HG03025 (cell line): ENCODE data around the gene PHF21B.

Source experiments
- ATAC-seq: cut with Tn5 transposase; IDR thresholded peaks from one replicate; pipeline ENCODE4 v1.9.1; 2021; ENCODE audit warnings: mild to moderate bottlenecking, moderate library complexity; ENCODE audit not compliant: unreplicated experiment, low FRiP score

The PHF21B gene

GRCh38 chr22:44850946-44851345 lies 158.9 kb downstream of the PHF21B start:
- no peak for ATAC-seq

- ATAC-seq = no peak
These were observed 160.9 kb downstream of the PHF21B start for GRCh38 chr22:44848791-44849420.

GRCh38 chr22:44848296-44848741 lies 161.5 kb downstream of the PHF21B start:
- ATAC-seq = no peak

- ATAC-seq = no peak
These were observed 161.9 kb downstream of the PHF21B start for GRCh38 chr22:44847892-44848291.

- no peak for ATAC-seq
These were observed 162.4 kb downstream of the PHF21B start for GRCh38 chr22:44847380-44847779.

- no peak for ATAC-seq
These were observed 163.0 kb downstream of the PHF21B start for GRCh38 chr22:44846726-44847275.

- no peak for ATAC-seq
These were observed 163.7 kb downstream of the PHF21B start for GRCh38 chr22:44845796-44846720.

- ATAC-seq = no peak
These were observed 164.6 kb downstream of the PHF21B start for GRCh38 chr22:44845191-44845590.

- no peak for ATAC-seq
These were observed 167.4 kb downstream of the PHF21B start for GRCh38 chr22:44842417-44842816.

- no peak for ATAC-seq
These were observed 169.0 kb downstream of the PHF21B start for GRCh38 chr22:44840611-44841322.

GRCh38 chr22:44839721-44840120 lies 170.1 kb downstream of the PHF21B start:
- ATAC-seq = no peak

GRCh38 chr22:44839061-44839460 lies 170.7 kb downstream of the PHF21B start:
- ATAC-seq = no peak

GRCh38 chr22:44838316-44839016 lies 171.3 kb downstream of the PHF21B start:
- ATAC-seq = no peak

GRCh38 chr22:44837481-44837880 lies 172.3 kb downstream of the PHF21B start:
- no peak for ATAC-seq

- no peak for ATAC-seq
These were observed 175.7 kb downstream of the PHF21B start for GRCh38 chr22:44834065-44834464.

GRCh38 chr22:44831885-44832284 lies 177.9 kb downstream of the PHF21B start:
- ATAC-seq = no peak
